ENCODE data around the gene SUN5.

SUN5 gene

GRCh38 chr20:32946629-32947028 is 57.6 kb downstream of the SUN5 start:
- no peak overlapping the region for H3K4me3 ChIP-seq (replicated peaks; ENCODE audit: low read depth, low read length)
- no peak for TF ChIP-seq CTCF (IDR thresholded peaks at IDR 0.05; ENCODE audit: insufficient read depth, low read length, poor library complexity, severe bottlenecking)
- no peaks in the 10 kb centered on the region for H3K36me3 ChIP-seq (ENCODE audit: control insufficient read depth, insufficient read depth, low read length)
- no peak for DNase-seq (ENCODE audit: extremely low read depth, insufficient read length)
- no peaks in the 10 kb centered on the region for H3K27me3 ChIP-seq (replicated peaks; ENCODE audit: control insufficient read depth, insufficient read depth, low read length)

GRCh38 chr20:32945710-32946221 is 58.5 kb downstream of the SUN5 start:
- Histone ChIP-seq H3K27me3 (replicated peaks; ENCODE audit: control insufficient read depth, insufficient read depth, low read length) (no peaks in the 10 kb centered on the region), H3K36me3 (ENCODE audit: control insufficient read depth, insufficient read depth, low read length) (no peaks in the 10 kb centered on the region), H3K4me3 (replicated peaks; ENCODE audit: low read depth, low read length) (no peak overlapping the region)
- no peak for DNase-seq (ENCODE audit: extremely low read depth, insufficient read length)
- TF ChIP-seq CTCF (IDR thresholded peaks at IDR 0.05; ENCODE audit: insufficient read depth, low read length, poor library complexity, severe bottlenecking) = peak; percentile 55

- Histone ChIP-seq H3K4me3 (replicated peaks; ENCODE audit: low read depth, low read length) (no peak overlapping the region), H3K27me3 (replicated peaks; ENCODE audit: control insufficient read depth, insufficient read depth, low read length) (no peaks in the 10 kb centered on the region), H3K36me3 (ENCODE audit: control insufficient read depth, insufficient read depth, low read length) (no peaks in the 10 kb centered on the region)
- no peak for TF ChIP-seq CTCF (IDR thresholded peaks at IDR 0.05; ENCODE audit: insufficient read depth, low read length, poor library complexity, severe bottlenecking)
- DNase-seq (ENCODE audit: extremely low read depth, insufficient read length) = no peak
Measured at GRCh38 chr20:32943490-32944052, 60.7 kb downstream of the SUN5 start.

DNA sequence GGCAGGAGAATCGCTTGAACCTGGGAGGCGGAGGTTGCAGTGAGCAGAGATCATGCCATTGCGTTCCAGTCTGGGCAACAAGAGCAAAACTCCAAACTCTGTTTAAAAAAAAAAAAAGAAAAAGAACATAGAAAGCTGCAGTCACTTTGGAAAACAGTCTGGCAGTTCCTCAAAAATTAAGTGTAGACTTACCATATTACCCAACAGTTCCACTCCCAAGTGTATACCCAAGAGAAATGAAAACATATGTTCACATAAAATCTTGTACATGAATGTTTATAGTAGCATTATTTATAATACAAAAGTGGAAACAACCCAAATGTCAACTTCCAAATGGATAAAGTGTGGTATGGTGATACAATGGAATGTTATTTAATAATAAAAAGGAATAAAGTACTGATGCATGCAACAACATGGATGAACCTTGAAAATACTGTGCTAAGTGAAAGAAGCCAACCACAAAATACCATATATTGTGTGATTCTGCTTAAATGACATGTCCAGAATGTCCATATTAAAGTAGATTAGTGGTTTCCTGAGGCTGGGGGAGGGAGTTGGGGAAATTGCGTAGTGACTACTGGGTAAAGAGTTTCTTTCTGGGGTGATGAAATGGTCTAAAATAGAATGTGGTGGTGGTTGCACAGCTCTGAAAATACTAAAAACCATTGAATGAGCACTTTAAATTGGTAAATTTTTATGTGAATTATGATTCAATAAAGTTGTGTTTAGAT is 62.9 kb downstream of the SUN5 start:
- Histone ChIP-seq H3K36me3 (ENCODE audit: control insufficient read depth, insufficient read depth, low read length) (no peaks in the 10 kb centered on the region), H3K27me3 (replicated peaks; ENCODE audit: control insufficient read depth, insufficient read depth, low read length) (no peaks in the 10 kb centered on the region), H3K4me3 (replicated peaks; ENCODE audit: low read depth, low read length) (no peak overlapping the region)
- no peak for TF ChIP-seq CTCF (IDR thresholded peaks at IDR 0.05; ENCODE audit: insufficient read depth, low read length, poor library complexity, severe bottlenecking)
- DNase-seq (ENCODE audit: extremely low read depth, insufficient read length) = no peak

- H3K4me3 ChIP-seq (replicated peaks; ENCODE audit: low read depth, low read length) = no peak overlapping the region
- no peak for DNase-seq (ENCODE audit: extremely low read depth, insufficient read length)
- no peaks in the 10 kb centered on the region for H3K36me3 ChIP-seq (ENCODE audit: control insufficient read depth, insufficient read depth, low read length)
- H3K27me3 ChIP-seq (replicated peaks; ENCODE audit: control insufficient read depth, insufficient read depth, low read length) = no peaks in the 10 kb centered on the region
- TF ChIP-seq CTCF (IDR thresholded peaks at IDR 0.05; ENCODE audit: insufficient read depth, low read length, poor library complexity, severe bottlenecking) = no peak
Measured at GRCh38 chr20:32934580-32934979, 69.7 kb downstream of the SUN5 start.

Measured in GM06990 (cell line).